Frontal cortex (tissue), 4 donors: Measurements from ENCODE around the gene CXCR5. TPM values are rescaled to one million over a fixed set of nuclear protein-coding genes. Genes with fewer than 3 reads are reported as not detected.

ENCODE experiments used
- DNase-seq, 2 donors: peaks; one replicate each; pipeline ENCODE4 v3.0.0; 2012; ENCODE audit warnings: low spot score in 2 of 2
- FAIRE-seq: peaks from 2 replicates; lab custom pipeline; 2012; peaks lifted over from hg19 to GRCh38; lab: Jason Lieb, UNC
- total RNA-seq: library from RNA; depleted of rRNA; stranded (reverse); fragments of >200 nt; gene quantifications from one replicate; pipeline ENCODE4 v1.2.3, GENCODE V29; 2014
- donor health status: control.
- donor health status: control.
- donor health status: control.

Gene CXCR5
- total RNA-seq, 1 donor from 2014 or later, result not detected

DNA sequence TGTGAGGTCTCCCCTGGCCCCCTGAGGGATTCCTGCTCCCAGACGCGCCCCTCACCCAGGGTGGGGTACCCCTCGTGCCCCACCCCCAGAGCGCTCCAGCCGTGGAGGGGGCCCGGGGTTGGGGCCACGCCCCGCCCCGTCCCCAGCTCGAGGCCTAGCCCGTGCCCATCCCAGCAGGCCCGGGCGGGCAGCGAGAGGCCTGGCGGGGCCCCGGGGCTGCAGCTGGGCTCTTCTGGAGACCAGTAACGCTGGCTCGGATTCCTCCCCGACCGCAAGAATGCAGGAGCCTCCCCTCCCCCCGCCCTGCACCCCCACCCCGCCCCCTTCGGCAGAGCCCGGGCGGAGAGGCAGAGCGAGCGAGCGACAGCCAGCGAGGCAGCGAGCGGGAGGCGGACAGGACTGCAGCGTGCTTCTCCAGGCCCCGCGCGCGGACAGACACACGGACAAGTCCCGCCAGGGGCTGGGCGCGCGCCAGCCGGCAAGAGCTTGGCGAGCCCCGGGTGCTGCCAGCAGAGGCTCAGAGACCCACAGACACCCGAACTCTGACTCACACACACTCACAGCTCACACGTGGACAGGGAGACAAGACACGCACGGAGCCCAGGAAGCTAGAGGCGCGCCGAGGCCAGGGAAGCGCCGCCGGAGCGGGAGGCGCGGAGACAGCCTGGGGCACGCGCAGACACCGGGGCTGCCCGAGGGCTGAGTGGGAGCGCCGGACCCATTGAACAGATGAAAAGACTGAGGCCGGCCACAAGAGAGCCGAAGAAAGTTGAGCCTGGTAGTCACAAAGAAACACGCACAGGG, 26.8 kb downstream of the CXCR5 start:
- DNase-seq (peak in 1 of 2 donors; percentile 64), FAIRE-seq (no peak)

DNA sequence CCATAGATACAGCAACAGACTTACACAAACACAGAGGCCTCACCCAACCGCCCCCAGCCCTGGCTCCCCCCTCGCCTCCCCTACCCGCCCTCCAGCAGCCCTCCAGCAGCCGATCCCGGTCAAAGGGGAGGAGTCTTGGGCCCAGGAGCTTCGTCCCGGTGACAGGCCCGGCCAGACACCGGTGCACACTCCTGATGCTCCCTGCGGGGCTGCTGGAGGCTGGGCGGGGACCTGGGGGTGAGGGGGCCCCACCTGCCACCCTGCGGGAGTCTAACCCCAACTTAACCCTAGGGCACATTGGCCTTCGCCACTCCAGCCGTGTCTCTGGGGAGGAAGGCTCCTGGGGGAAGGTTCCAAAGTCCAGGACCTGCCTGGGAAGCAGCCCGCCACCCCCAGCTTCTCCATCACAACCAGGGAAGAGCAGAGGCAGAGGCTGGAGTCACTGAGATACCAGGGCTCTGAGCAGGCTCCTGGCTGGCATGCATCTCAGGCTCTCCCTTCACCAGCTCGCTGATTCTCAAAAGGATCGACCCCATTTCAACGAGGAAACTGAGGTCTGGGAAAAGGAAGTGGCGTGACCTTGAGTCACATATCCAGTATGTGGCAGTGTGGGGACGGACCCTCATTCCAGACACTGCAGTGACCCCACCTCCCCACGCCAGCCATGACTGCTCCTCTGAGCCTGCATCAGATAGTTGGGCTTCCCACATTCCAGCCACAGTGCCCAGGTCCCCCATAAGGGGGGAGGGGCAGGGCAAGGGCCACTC, 27.6 kb downstream of the CXCR5 start:
- FAIRE-seq (no peak), DNase-seq (no peak)

DNA sequence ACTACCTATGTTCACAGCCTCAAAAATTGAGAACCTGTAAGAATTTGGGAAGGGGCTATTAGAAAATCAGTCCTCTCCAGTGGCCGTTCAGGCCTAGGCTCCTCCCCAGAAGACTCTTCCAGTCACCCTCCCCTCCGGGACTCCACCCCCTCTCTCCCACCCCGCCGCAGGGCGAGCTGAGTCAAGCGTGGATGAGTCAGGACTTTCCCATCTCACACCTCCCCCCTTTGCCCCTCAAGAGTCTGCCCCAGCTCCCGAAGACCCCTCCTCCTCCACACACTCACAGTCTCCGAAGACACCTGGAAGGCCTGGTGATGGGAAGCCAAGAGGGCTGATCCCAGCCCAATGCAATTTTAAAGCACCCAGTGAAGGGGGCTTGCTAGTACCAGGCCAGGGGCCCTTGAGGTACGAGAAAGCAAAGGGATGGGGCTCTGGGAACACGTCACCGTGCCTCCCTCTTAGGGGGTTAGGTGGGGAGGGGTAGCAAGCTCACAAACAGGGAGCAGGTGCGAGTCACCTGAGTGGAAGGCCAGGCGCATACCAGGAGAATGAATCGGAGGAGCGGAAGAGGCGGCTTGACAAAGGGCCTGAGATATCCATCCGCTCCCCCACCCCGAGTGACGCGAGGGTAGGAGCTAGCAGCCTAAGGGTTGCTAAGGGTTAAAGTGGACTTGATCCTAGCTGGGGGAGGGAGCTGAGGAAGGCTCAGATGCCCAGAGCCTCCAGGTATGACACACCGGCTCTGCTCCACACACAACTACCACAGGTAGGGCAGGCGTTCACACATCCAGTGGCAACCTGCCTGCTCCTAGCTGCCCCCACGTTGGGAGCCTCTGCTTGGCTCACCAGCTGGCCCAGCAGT, 28.4 kb downstream of the CXCR5 start:
- FAIRE-seq, result no peak
- DNase-seq, result no peak

DNA sequence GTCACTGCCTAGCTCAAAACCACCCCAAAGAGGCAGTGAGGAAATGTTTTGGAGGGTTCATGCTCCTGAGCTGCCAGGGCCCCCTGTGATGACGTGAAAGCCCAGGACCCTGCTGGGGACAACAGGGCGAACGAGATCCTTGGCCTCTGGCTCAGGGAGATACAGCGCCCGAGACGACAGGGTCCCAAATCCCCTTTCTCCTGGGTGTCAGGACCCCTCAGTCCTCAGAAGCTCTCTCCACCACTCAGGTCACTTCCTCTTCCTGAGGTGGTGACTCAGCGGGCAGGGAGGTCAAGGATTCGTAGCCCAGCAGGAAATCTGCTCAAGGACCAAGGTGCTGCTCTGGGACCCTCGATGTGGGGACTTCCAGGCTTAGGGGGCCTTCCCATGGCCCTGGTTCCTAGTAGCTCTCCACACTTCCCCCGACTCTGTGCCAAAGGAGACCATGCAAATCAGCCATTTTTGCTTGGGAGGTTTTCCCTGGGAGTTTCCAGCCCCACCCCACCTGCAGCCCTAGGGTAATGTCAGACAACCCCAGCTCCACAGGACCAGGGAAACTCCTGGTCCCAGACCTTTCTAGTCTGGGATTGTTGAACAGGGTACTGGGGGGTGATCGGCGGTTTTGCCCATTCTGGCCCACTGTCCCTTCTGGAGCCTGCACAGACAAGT, 29.2 kb downstream of the CXCR5 start:
- DNase-seq (no peak), FAIRE-seq (no peak)

DNA sequence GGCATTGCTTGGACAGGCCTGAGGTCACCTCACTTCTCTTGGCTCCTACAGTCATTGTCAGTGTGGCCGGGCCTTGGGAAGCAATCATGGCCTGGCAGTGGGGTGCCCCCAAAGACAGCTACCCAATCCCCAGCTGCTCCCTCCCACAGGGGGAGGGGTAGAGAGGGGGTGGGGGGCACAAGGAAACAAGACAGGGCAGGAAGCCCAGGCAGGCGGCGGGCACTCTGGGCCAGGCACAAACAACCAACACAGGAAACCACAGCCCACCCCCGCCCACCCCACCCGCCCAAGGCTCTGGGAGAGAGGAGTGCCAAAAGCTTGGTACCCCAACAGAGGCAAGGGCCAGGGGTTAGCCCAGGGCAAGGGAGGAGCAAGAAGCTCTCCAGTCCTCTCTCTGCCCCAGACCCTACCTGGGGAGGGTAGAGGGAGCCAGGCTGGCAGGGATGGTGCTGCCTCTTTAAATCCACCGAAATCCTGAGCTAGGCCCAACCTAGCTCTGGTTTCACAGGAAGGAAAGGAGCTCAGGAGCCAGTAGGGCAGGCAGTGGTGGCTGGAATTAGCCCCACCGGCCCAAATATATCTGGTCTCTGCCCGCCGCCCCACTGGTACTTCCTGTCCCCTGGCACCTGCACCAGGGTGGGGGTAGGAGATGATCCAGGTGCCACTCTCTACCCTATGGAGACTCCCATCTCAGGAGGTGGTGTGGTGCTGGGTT, 29.9 kb downstream of the CXCR5 start:
- FAIRE-seq, result no peak
- no peak for DNase-seq

DNA sequence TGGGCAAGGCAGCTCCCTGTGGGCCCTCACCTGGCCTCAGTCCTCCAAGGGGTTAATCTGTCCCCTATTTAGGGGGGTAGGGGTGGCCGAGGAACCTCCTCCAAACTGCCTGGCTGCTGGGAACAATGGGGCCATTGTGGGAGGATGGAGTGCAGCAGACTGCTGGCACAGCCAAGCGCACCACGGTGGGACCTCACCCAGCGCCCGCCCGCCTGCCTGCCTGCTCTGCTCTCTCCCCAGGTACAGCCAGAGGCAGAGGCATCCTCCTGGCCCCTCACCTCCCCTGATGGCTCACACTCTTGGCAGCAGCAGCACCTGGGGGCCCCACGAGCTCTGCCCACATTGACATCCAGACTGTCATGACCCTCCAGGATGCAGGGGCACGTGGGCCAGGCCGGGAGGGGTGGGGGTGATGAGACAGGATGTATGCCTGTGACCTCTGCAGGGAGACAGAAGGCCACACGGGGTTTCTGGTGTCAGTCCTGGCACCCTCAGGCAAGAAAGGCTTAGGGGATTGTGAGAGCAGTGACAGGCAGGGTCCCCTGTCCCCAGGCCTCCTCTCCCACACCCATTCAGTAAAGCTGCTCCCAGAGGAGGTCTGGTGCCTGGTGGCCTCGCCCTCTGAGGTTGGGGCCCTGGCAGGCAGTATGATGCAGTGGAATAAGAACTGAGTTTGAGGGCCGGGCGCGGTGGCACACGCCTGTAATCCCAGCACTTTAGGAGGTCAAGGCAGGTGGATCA, 30.7 kb downstream of the CXCR5 start:
- no peak for FAIRE-seq
- no peak for DNase-seq

DNA sequence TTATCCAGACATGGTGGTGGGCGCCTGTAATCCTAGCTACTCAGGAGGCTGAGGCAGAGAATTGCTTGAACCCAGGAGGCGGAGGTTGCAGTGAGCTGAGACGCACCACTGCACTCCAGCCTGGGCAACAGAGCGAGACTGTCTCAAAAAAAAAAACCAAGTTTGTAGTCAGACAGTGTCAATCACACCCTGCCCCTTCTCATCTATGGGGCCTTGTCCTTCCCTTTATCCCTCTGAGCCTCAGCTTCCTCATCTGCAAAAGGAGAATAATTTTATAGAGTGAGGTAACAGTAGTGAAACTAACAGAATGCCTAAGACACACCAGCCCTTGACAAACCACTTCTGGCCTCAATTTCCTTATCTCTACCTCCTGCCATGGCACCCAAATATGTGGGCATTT, 31.3 kb downstream of the CXCR5 start:
- DNase-seq, result no peak
- no peak for FAIRE-seq

DNA sequence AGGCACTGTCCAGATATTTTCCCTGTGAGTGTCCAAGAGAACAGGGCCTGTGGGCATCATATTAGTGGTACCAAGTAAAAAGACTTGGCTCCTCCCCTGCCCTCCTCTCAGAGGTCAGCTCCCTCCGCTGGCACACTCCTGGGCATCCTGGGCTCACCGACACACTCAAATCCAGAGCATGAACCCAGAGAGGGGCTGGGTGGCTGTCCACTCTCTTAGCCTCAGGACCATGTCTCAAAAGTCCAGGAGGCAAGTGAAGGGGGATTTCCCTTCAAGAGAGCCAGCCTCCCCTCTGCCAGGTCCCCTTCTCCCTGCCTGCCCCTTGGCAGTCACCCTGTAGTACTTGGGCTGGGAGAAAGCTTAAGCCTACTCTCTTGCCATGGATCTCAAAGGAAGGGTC, 31.7 kb downstream of the CXCR5 start:
- FAIRE-seq, result no peak
- no peak for DNase-seq

DNA sequence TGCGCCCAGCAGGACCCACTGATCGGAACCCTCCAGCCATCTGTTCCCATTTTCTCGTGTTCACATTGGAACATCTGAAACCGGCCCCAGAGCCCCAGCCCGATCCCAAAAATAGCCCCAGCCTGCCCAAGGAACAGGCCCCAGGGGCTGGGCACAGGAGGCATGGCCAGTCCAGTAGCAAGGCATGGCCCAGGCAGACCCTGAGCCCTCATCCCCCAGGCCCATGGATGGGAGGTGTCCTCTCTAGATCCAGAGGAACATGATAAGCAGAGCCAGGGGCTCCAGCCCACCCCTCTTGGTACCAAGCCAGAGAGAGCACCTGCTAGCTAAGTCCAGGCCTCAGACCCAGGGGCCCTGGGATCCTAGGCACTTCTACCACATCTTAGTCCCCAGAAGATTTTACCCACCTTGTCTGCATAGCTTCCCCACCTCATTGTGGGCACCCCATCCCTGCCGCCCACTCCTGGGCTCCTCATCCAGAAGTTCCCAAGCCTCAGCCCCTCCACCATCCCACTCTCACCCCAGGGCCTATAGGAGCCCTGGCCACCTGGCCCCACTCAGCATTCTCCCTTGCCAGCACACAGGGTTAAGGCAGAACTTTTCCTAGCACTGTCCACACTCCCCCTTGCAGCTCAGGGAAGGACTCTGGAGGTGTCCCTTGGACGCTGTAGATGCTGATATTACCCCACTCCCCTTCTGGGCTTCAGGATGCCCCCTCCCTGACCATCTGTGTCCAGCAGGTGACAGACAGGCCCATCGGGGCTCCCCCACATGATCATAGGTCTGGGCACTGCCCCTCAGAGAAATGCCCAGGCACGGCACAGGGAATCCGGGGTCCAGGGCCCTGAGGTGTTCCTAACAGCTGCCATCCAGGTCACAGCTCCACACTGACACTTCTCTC, 32.5 kb downstream of the CXCR5 start:
- DNase-seq (no peak), FAIRE-seq (no peak)

DNA sequence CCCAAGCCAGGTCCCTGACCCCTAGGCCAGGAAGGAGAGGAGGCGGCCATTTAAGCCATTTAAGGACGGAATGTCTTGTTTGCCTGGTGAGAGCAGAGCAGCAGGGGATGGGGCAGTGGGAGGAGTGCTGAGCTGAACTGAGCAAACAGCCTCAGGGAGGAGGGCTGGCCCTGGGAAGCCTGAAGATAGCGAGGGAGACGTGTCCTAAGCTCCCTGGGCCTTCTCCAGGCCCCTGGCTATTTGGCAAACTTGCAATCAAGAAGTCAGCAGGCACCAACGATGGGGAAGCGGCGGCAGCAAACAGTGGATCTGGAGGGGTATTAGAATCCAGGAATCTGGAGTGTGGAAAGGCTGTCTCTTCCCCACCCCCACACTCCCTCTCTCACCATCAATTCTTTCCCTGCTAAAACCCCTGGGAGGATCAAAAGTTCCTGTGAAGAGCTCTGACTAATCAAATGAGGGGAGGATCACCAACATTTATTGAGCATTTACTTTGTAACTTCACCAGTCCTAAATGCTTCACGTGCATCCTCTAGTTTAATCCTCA, 33.2 kb downstream of the CXCR5 start:
- no peak for FAIRE-seq

DNA sequence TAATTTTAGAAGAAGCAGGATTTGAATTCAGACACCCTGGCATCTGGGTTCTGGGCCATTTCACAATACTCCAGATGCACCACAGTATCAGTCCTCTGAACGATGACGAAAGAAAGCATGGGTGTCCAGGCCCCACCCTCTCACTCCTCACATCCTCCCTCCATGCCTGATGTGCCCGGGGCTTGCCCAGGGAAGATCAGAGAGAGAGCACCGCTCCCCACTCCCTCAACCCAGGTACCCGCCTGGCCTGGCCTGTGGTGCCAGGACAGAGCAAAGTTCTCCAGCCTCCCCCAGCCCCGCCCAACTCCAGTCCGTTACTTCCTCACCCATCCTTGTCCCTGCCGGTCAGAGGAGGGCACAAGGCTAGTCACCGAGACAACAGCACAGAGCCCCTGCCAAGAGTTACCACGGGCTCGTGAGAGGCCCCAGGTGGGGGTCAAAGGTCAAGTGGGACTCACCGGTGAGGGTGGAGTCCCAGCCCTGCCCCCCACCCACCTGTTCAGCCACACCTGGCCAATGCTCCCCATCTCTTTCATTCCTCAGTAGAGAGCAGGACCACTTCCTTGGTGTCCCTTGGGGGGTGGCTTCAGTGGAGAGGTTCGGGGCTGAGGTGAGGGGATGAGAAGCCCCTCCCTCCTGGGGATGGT, 33.9 kb downstream of the CXCR5 start:
- FAIRE-seq, result no peak

More for the DNA sequence above, 33.2 kb downstream of the CXCR5 start:
- DNase-seq, result no peak

DNA sequence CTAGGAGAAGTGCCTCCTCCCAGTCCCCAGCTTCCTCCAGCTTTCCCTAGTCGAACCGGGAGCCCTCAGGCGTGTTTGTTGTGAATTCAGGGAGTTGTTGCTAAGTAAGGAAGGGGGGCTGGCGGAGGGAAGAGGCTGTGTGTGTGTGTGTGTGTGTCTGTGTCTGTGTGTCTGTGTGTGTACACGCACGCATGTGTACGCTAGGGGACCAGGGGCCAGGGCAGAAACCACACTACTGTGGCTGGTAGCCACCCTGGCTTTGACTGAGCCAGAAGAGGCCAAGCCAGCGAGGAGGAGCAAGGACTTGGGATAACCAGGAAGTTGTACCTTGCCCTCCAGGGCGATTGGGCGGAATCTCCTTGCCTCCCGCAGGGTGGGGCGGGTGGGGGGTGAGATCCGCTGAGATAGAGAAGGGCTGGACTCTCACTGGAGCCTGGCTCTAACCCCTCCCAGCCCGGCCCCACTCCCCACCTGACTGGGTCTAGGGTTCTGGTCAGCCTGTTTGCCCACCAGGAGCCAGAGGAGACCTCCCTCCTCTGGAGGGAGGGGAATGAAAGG, 34.5 kb downstream of the CXCR5 start:
- no peak for FAIRE-seq
- DNase-seq, result no peak

More for the DNA sequence above, 33.9 kb downstream of the CXCR5 start:
- no peak for DNase-seq

DNA sequence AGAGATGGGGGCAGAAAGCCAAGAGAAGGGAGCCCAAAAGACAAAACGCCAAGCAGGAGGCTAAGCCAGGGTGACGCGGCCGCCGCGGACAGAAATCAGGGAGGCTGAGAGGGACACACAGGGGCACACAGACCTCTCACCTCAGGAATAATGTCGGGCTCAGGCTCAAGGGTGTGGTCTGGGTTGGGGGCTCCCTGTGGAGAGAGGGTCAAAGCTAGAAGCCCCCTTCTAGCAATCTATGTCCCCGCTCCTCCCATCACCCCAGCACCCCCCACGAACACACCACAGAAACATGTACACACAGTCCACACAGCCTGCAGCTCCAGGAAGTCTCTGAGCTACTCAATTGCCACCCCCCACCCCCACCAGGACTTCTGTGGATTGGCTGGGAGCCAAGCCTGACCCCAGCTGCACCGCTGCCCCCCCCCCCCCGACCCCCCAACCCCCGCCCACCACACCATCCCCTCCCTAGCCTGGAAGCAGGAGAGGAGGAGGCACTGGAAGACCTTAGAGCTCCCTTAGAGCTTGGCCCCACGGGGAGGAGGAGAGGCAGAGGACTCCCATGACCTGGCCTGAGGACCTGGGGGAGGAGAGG, 35.1 kb downstream of the CXCR5 start:
- FAIRE-seq (no peak), DNase-seq (no peak)

DNA sequence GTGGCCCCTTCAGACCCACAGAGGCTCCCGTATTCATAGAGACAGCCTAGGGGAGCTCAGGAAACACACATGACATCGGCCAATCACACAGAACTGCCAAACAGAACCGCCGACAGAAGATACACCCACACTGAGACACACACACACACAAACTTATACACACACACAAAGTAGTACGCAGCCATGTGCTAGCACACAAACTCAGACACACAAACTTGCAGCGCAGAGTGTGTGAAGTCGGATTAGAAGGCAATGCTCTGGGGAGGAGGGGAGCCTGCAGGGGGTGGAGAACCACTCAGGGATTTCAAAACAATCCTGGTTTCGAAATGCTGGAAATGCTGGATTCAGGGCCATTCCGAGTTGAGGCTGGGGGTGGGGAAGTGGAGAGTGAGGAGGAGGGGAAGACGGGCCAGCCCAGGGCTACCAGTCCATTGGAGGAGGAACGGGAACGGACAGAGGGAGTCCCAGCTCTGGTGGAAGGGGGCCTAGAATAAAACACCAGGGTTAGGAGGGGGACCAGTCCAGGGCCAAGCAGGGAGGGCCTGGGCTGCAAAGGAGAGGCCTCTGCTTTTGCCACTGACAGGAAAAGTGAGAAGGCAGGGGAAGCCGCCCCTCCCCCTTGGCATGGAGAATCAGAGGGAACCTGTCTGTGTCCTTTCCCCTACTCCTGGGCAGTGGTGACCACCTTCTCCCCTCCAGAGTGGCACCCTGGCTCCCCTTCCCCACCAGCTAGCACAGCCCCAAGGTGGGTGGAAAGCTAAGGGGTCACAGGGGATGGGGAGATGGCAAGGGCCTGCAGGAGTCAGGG, 37.6 kb downstream of the CXCR5 start:
- DNase-seq (peak in 1 of 2 donors; percentile 35), FAIRE-seq (no peak)
